Astrocyte of the spinal cord (primary cell): ENCODE measurements around the gene HELZ.
"Not testable (repeated sequence)": the region's sequence is repeated elsewhere in the genome, so short reads cannot be mapped to it uniquely, and the experiment has no call there.

Experiments
- DNase-seq: peaks from one replicate; pipeline ENCODE4 v3.0.0; 2011; ENCODE audit warnings: low read depth, low spot score
- H3K4me3 ChIP-seq: 2 replicates; pipeline ENCODE4 v1.5.1; 2011; ENCODE audit warnings: low read depth, mild to moderate bottlenecking, low read length, moderate library complexity
- CTCF ChIP-seq: IDR thresholded peaks from 2 replicates; pipeline ENCODE4 v1.5.1; 2012; ENCODE audit warnings: low read depth, mild to moderate bottlenecking, low read length, inconsistent platforms
- in situ Hi-C: cut with HindIII; loops from 2 replicates; pipeline ENCODE4 v1.10.0; 2017; ENCODE audit warnings: low sequenced_read_pairs

The HELZ gene

GRCh38 chr17:67278363-67278762 lies 33.4 kb upstream of the HELZ start:
- in situ Hi-C loops, result no loop called here
- H3K4me3 ChIP-seq, result no peak overlapping the region
- DNase-seq, result no peak
- no peak for TF ChIP-seq CTCF

- in situ Hi-C loops, result no loop called here
- no peak for DNase-seq
Observed at GRCh38 chr17:67276075-67276474, 31.1 kb upstream of the HELZ start.

GRCh38 chr17:67274466-67274865 lies 29.5 kb upstream of the HELZ start:
- TF ChIP-seq CTCF, result no peak
- H3K4me3 ChIP-seq, result no peak overlapping the region
- in situ Hi-C loops, result no loop called here
- DNase-seq, result no peak

More at GRCh38 chr17:67276075-67276474, 31.1 kb upstream of the HELZ start:
- no peak overlapping the region for H3K4me3 ChIP-seq
- TF ChIP-seq CTCF, result no peak

- no peak for TF ChIP-seq CTCF
- in situ Hi-C loops, result no loop called here
- no peak overlapping the region for H3K4me3 ChIP-seq
- DNase-seq, result no peak
Observed at GRCh38 chr17:67273900-67274299, 28.9 kb upstream of the HELZ start.

GRCh38 chr17:67272312-67273047 lies 27.5 kb upstream of the HELZ start:
- no peak for DNase-seq
- no peak overlapping the region for H3K4me3 ChIP-seq
- in situ Hi-C loops, result no loop called here
- peak; percentile 34 for TF ChIP-seq CTCF

- H3K4me3 ChIP-seq, in situ Hi-C loops, DNase-seq: not testable (repeated sequence)
Observed at GRCh38 chr17:67271187-67271586, 26.2 kb upstream of the HELZ start.

- TF ChIP-seq CTCF, result no peak
- in situ Hi-C loops, result no loop called here
- no peak for DNase-seq
- no peak overlapping the region for H3K4me3 ChIP-seq
Observed at GRCh38 chr17:67270416-67270815, 25.4 kb upstream of the HELZ start.
